ENCODE measurements around the gene TMED9.

TMED9 gene

DNA sequence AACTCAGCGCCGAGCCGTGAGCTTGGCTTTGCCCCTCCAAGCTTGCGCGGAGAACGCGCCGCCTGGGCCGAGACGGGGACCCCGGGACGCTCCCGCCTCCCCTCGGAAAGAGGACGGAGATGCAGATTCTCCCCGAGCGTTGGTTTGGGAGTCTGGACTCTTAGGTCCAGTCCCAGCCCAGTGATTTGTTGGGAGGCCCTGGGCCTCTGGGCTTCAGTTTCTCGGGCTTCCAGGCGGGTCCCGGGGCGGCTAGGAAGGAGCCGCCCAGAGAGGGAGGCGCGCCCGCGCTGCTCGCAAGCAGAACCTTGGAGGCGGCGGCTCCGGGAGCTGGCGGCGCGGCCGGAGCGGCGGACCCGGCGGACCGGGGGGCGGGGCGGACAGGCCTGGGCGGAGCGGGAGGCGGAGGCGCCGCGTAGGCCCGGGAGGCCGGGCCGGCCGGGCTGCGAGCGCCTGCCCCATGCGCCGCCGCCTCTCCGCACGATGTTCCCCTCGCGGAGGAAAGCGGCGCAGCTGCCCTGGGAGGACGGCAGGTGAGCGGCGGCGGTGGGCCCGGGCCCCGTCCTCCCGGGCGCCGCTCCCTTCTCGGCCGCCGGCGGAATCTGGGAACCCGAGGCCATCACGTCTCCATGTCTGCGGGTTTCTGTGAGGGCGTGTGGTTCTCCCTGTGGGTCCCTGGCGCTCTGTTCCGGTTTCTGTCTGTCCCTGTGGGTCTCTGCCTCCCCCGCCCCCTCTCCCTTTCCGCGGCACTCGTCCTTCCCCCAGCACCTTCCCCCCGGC, 7.9 kb downstream of the TMED9 start, which contains the start of gene B4GALT7:
Gene B4GALT7 (plus strand): TSS at position 402 of the 777 bp plus-strand sequence. CDS start 79 bp downstream, at position 481.
- no peaks in the 10 kb centered on the region for H3K36me3 ChIP-seq (ENCODE audit: control insufficient read depth, insufficient read depth, low read length)
- H3K27ac ChIP-seq: peak within 1 kb of the TSS; percentile 76
- peak within 1 kb of the TSS; percentile 51 for H3K9ac ChIP-seq
- peaks cover 5% of the 10 kb centered on the region for H3K79me2 ChIP-seq
- peak within 1 kb of the TSS; percentile 99 for H2AFZ ChIP-seq
- H3K4me1 ChIP-seq: peaks cover 18% of the 10 kb centered on the region
- H3K4me2 ChIP-seq (ENCODE audit: low read length): peak within 1 kb of the TSS; percentile 95
- TF ChIP-seq, protein P1, sequence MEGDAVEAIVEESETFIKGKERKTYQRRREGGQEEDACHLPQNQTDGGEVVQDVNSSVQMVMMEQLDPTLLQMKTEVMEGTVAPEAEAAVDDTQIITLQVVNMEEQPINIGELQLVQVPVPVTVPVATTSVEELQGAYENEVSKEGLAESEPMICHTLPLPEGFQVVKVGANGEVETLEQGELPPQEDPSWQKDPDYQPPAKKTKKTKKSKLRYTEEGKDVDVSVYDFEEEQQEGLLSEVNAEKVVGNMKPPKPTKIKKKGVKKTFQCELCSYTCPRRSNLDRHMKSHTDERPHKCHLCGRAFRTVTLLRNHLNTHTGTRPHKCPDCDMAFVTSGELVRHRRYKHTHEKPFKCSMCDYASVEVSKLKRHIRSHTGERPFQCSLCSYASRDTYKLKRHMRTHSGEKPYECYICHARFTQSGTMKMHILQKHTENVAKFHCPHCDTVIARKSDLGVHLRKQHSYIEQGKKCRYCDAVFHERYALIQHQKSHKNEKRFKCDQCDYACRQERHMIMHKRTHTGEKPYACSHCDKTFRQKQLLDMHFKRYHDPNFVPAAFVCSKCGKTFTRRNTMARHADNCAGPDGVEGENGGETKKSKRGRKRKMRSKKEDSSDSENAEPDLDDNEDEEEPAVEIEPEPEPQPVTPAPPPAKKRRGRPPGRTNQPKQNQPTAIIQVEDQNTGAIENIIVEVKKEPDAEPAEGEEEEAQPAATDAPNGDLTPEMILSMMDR (IDR thresholded peaks at IDR 0.05): peak; percentile 6
- H3K4me3 ChIP-seq (ENCODE audit: low read depth, low read length): peak within 1 kb of the TSS; percentile 81
- H3K9me3 ChIP-seq (ENCODE audit: control insufficient read depth, low read length): no peaks in the 10 kb centered on the region
- no peaks in the 10 kb centered on the region for H3K27me3 ChIP-seq (ENCODE audit: control insufficient read depth, insufficient read depth, low read length)

DNA sequence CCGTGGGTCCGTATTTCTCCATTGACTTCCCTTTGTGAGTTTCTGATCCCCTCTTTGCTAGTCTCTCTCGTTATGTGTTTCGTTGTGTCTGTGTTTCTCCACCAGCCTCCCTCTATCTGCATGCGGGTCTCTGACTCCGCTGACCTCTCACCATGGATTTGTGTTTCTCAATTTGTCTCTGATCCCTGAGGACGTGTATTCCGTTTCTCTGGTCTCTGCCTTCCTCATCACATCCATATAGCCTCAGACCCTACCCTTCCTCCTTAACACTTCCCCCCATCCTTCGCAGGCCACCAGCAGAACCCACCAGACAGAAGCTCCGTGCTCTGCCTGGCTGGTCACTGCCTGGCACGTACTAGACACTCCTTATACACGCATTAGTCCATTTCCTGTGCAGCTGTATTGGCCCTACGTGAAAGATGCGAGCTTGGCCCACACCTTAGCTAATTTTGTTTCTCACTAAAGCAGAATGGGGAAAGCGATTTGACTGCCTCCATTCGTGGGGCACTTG, 8.6 kb downstream of the TMED9 start:
- H3K27ac ChIP-seq: peak overlapping the region; percentile 59
- no peaks in the 10 kb centered on the region for H3K36me3 ChIP-seq (ENCODE audit: control insufficient read depth, insufficient read depth, low read length)
- peak overlapping the region; percentile 72 for H3K4me3 ChIP-seq (ENCODE audit: low read depth, low read length)
- peak overlapping the region; percentile 71 for H2AFZ ChIP-seq
- H3K79me2 ChIP-seq: peaks cover 5% of the 10 kb centered on the region
- no peaks in the 10 kb centered on the region for H3K9me3 ChIP-seq (ENCODE audit: control insufficient read depth, low read length)
- TF ChIP-seq, protein P1 (IDR thresholded peaks at IDR 0.05): no peak
- peaks cover 18% of the 10 kb centered on the region for H3K4me1 ChIP-seq
- H3K9ac ChIP-seq: peak overlapping the region; percentile 51
- H3K4me2 ChIP-seq (ENCODE audit: low read length): peak overlapping the region; percentile 79
- H3K27me3 ChIP-seq (ENCODE audit: control insufficient read depth, insufficient read depth, low read length): no peaks in the 10 kb centered on the region

DNA sequence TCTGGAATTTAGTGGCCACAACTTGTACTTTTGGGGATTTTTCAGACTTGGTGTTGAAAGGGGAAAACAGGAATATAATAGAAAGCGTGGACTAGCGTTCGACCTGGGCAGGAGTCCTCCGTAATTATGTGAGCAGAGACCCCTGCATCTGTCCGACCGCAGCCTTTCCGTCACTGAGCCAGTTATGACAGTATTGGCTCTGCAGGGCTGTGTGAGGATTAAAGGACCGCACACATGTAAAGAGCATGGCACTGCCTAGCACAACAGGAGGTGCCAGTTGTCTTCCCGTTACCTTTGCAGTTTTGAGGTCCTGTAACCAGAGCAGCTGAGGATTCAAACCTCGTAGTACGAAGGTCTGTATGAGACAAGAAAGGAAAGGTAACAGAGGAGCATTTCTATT, 9.1 kb downstream of the TMED9 start:
- no peaks in the 10 kb centered on the region for H3K27me3 ChIP-seq (ENCODE audit: control insufficient read depth, insufficient read depth, low read length)
- no peak overlapping the region for H2AFZ ChIP-seq
- H3K79me2 ChIP-seq: peaks cover 5% of the 10 kb centered on the region
- peak overlapping the region; percentile 74 for H3K27ac ChIP-seq
- H3K4me1 ChIP-seq: peaks cover 18% of the 10 kb centered on the region
- H3K9me3 ChIP-seq (ENCODE audit: control insufficient read depth, low read length): no peaks in the 10 kb centered on the region
- peak overlapping the region; percentile 79 for H3K4me2 ChIP-seq (ENCODE audit: low read length)
- no peaks in the 10 kb centered on the region for H3K36me3 ChIP-seq (ENCODE audit: control insufficient read depth, insufficient read depth, low read length)
- H3K9ac ChIP-seq: no peak overlapping the region
- TF ChIP-seq, protein P1 (IDR thresholded peaks at IDR 0.05): no peak
- no peak overlapping the region for H3K4me3 ChIP-seq (ENCODE audit: low read depth, low read length)

DNA sequence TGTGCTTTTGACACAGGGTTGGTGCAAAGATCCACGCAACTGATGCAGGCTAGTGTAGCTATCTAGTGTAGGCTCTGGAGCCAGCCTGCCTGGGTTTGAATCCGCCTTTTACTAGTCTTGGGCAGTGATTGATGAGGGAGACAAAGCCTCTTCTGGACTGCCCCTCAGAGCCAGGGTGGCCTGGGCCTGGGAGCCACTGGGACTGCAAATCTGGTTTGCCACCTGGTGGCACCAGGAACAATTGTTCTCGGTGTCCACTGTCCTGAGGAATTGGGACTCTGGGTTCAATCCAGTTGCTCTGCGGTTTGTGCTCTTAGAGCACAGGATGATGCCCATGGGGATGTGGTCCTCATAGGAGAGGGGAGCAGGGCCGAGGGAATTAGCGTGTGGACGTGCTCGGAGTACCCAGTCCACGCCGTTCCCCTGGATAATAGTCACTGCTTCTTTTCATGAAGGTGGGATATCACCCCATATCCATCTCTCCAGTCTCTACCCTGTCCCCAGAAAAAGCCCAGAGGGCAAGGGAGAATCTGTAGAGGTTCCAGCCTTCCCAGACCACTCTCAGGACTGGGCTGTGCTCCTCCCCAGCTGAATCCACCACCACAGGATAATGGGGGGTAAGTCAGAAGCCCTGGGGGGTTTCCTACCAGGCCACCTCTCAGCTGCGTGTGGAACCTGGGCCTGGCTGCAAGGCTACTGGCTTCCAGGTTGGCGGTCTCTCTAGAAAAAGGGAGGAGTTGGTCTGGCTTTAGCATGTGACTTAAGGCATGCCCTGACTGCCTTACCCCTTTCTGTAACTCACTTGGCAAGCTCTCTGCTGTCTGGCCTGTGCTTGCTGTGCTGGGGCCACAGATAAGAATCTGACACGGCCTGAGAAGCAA, 9.8 kb downstream of the TMED9 start:
- Histone ChIP-seq H3K4me2 (ENCODE audit: low read length) (peak overlapping the region; percentile 59), H3K27me3 (ENCODE audit: control insufficient read depth, insufficient read depth, low read length) (no peaks in the 10 kb centered on the region), H3K9me3 (ENCODE audit: control insufficient read depth, low read length) (no peaks in the 10 kb centered on the region), H3K27ac (peak overlapping the region; percentile 74), H3K36me3 (ENCODE audit: control insufficient read depth, insufficient read depth, low read length) (no peaks in the 10 kb centered on the region), H3K79me2 (peaks cover 5% of the 10 kb centered on the region), H3K4me1 (peaks cover 18% of the 10 kb centered on the region), H2AFZ (peak overlapping the region; percentile 30), H3K4me3 (ENCODE audit: low read depth, low read length) (peak overlapping the region; percentile 38), H3K9ac (no peak overlapping the region)
- TF ChIP-seq, protein P1 (IDR thresholded peaks at IDR 0.05): peak; percentile 27
